ENCODE measurements around the gene MRPS31. TPM values are rescaled to one million over a fixed set of nuclear protein-coding genes. Genes with fewer than 3 reads are reported as not detected.

The MRPS31 gene
- total RNA-seq, 1 donor from 2014 or later: 31.3 TPM

- Mint-ChIP-seq H3K27me3 (ENCODE audit: low read depth) (no peaks in the 10 kb centered on the region), H3K36me3 (no peaks in the 10 kb centered on the region), H3K4me1 (peaks cover 13% of the 10 kb centered on the region), H3K4me3 (no peak overlapping the region), H3K9me3 (no peaks in the 10 kb centered on the region), H3K27ac (no peak overlapping the region)
- no peak for DNase-seq (ENCODE audit: low spot score in 2 of 2, unreplicated experiment in 2 of 2)
- TF ChIP-seq, protein P1, sequence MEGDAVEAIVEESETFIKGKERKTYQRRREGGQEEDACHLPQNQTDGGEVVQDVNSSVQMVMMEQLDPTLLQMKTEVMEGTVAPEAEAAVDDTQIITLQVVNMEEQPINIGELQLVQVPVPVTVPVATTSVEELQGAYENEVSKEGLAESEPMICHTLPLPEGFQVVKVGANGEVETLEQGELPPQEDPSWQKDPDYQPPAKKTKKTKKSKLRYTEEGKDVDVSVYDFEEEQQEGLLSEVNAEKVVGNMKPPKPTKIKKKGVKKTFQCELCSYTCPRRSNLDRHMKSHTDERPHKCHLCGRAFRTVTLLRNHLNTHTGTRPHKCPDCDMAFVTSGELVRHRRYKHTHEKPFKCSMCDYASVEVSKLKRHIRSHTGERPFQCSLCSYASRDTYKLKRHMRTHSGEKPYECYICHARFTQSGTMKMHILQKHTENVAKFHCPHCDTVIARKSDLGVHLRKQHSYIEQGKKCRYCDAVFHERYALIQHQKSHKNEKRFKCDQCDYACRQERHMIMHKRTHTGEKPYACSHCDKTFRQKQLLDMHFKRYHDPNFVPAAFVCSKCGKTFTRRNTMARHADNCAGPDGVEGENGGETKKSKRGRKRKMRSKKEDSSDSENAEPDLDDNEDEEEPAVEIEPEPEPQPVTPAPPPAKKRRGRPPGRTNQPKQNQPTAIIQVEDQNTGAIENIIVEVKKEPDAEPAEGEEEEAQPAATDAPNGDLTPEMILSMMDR (IDR thresholded peaks at IDR 0.05; ENCODE audit: unreplicated experiment): no peak
Observed at GRCh38 chr13:40776232-40776631, 5.2 kb upstream of the MRPS31 start.

DNA sequence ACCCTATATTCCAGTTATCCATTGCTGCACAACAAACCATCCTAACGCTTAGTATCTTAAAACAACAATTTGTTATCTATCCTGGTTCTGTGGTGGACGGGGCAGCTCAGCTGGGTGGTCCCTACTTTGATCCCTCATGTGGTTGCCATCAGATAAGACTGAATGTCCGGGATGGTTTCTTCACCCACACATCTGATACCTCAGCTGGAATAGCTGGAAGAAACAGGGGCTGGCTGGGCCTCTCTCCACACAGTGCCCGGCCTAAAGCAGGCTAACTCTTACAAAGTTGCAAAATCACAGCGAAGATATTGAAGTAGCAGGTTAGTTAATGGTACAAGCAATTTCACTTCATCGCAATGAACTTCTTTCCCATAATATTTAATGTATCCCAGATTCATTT lies 3.7 kb upstream of the MRPS31 start:
- TF ChIP-seq, protein P1 (IDR thresholded peaks at IDR 0.05; ENCODE audit: unreplicated experiment): no peak
- no peak for DNase-seq (ENCODE audit: low spot score in 2 of 2, unreplicated experiment in 2 of 2)
- H3K9me3 Mint-ChIP-seq: no peaks in the 10 kb centered on the region
- no peaks in the 10 kb centered on the region for H3K36me3 Mint-ChIP-seq
- no peak overlapping the region for H3K4me3 Mint-ChIP-seq
- no peaks in the 10 kb centered on the region for H3K27me3 Mint-ChIP-seq (ENCODE audit: low read depth)
- H3K4me1 Mint-ChIP-seq: peaks cover 24% of the 10 kb centered on the region
- H3K27ac Mint-ChIP-seq: no peak overlapping the region

GRCh38 chr13:40772765-40773473 lies 1.9 kb upstream of the MRPS31 start:
- TF ChIP-seq, protein P1 (IDR thresholded peaks at IDR 0.05; ENCODE audit: unreplicated experiment): no peak
- H3K4me3 Mint-ChIP-seq: peak overlapping the region; percentile 37
- H3K4me1 Mint-ChIP-seq: peaks cover 32% of the 10 kb centered on the region
- H3K9me3 Mint-ChIP-seq: no peaks in the 10 kb centered on the region
- no peak for DNase-seq (ENCODE audit: low spot score in 2 of 2, unreplicated experiment in 2 of 2)
- H3K27ac Mint-ChIP-seq: no peak overlapping the region
- no peaks in the 10 kb centered on the region for H3K36me3 Mint-ChIP-seq
- H3K27me3 Mint-ChIP-seq (ENCODE audit: low read depth): no peaks in the 10 kb centered on the region

GRCh38 chr13:40770609-40770933 lies 419 bp downstream of the MRPS31 start:
- no peaks in the 10 kb centered on the region for H3K9me3 Mint-ChIP-seq
- H3K4me3 Mint-ChIP-seq: peak overlapping the region; percentile 99
- H3K4me1 Mint-ChIP-seq: peaks cover 20% of the 10 kb centered on the region
- peaks cover 2% of the 10 kb centered on the region for H3K36me3 Mint-ChIP-seq
- H3K27me3 Mint-ChIP-seq (ENCODE audit: low read depth): no peaks in the 10 kb centered on the region
- peak overlapping the region; percentile 98 for H3K27ac Mint-ChIP-seq
- no peak for DNase-seq (ENCODE audit: low spot score in 2 of 2, unreplicated experiment in 2 of 2)
- TF ChIP-seq, protein P1 (IDR thresholded peaks at IDR 0.05; ENCODE audit: unreplicated experiment): no peak

- DNase-seq (ENCODE audit: low spot score in 2 of 2, unreplicated experiment in 2 of 2): no peak
- peaks cover 2% of the 10 kb centered on the region for H3K36me3 Mint-ChIP-seq
- H3K27ac Mint-ChIP-seq: peak overlapping the region; percentile 57
- no peaks in the 10 kb centered on the region for H3K9me3 Mint-ChIP-seq
- TF ChIP-seq, protein P1 (IDR thresholded peaks at IDR 0.05; ENCODE audit: unreplicated experiment): no peak
- H3K4me1 Mint-ChIP-seq: peaks cover 20% of the 10 kb centered on the region
- H3K4me3 Mint-ChIP-seq: peak overlapping the region; percentile 99
- no peaks in the 10 kb centered on the region for H3K27me3 Mint-ChIP-seq (ENCODE audit: low read depth)
Observed at GRCh38 chr13:40769970-40770369, 1.0 kb downstream of the MRPS31 start.
